Activated effector memory CD4-positive, alpha-beta T cell treated with anti-CD3 and anti-CD28 coated beads, Interleukin-2, amount 50 U/mL, for 16 hours (primary cell): ENCODE results near the gene CHRNA4.

Source experiments
- DNase-seq: peaks from one replicate; pipeline ENCODE4 v3.0.0-alpha.2; 2020

The CHRNA4 gene

DNA sequence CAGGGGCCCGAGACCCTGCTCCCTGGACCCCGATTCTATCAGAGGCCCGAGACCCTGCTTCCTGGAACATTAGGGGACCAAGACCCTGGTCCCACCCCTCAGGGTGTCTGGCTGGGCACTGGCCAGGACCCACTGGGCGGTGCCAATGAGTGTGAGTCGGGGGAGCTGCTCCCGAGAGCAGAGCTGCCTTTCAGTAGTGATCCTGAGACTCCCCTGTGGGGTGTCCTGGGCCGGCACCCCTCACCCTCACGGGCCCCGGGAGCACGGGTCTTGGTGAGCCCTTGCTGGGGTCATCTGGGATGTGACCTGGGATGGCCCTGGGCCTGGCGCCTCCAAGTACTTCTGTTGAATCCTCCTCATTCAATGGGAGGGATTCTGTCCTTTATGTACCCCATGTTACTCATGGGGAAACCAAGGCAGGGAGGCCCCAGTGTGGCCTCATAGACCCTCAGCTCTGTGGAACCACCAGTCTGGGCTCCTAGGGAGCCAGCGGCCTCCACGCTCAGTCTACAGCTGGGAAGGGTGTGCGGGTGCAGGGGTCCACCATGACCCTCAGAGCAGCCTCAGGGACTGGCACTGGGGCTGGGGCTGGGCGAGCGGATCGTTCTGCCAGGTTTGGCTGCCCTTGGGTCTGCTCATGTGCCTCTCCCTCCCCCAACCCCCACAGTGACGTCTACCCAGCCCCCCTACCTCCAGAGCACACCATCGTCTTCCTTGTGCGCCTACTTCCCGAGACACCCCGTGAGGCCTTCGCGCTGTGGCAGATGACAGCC, 42.6 kb downstream of the CHRNA4 start:
- peak; percentile 47 for DNase-seq

- DNase-seq = peak; percentile 49
These were observed 43.4 kb downstream of the CHRNA4 start for GRCh38 chr20:63317601-63318291.

- DNase-seq = peak; percentile 38
These were observed 44.1 kb downstream of the CHRNA4 start for GRCh38 chr20:63317061-63317460.

DNA sequence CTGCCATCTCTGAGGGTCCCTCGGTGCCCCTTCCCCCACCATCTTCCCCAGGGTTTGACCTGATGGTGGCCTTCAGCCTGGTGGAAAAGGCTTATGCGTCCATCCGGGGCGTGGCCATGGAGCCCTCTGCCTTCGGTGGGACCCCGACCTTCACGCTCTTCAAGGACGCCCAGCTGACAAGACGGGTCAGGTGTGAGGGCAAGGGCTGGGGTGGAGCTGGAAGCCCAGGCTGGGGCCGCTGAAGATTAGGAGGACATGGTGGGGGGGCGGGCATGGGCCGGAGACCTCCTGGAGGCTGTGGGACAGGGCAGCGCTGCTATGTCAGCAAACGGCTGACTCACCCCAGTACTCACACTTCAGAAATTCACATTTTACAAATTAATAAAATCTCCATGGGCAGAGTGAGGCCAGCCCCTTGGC, 44.6 kb downstream of the CHRNA4 start:
- DNase-seq = peak; percentile 39

- peak; percentile 58 for DNase-seq
These were observed 45.2 kb downstream of the CHRNA4 start for GRCh38 chr20:63315731-63316491.

- no peak for DNase-seq
These were observed 45.9 kb downstream of the CHRNA4 start for GRCh38 chr20:63315240-63315689.

GRCh38 chr20:63314566-63315239, 46.4 kb downstream of the CHRNA4 start:
- DNase-seq = no peak

DNA sequence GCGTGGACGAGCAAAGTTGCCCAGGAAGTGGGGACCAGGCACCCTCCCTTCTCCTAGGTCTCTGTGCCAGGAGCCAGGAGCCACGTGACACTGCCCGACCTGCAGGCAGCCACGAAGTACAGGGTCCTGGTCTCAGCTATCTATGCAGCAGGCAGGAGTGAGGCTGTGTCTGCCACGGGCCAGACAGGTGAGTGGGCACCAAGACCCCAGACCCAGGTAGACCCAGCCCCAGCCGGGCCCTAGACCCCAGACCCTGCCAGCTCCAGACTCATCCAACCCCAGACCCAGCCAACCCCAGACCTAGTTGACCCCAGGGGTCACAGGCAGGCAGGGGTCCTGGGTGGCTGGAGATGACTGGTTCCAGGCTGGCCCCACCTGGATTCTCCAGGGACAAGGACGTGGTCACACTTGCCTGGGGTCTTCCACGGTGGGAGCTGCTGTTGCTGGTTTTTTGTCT, 47.1 kb downstream of the CHRNA4 start:
- no peak for DNase-seq

DNA sequence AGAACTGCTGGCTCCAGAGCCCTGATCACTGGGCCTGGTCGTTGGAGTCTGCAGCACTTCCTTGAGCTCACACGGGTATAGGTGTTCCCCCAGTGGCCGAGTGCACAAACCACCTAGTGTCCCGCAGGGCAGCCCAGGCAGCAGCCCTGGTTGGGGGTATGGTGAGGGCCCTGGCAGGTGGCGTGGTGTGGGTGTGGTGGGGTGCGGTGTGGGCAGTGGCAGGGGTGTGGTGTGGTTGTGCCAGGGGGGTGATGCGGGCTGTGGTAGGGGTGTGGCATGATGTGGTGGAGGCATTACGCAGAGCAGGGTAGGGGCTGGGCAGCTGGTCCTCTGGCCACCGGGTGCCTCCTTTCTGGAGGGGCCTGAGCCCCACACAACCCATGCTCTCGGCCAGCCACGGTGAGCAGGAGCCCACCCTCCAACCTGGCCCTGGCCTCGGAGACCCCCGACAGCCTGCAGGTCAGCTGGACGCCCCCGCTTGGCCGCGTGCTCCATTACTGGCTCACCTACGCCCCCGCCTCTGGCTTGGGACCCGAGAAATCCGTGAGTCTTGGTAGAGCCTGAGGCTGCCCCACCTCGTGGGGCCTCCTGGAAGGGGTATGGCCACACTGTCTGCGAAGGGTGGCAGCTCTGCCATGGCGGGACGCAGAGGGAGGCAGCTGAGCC, 47.7 kb downstream of the CHRNA4 start:
- no peak for DNase-seq

DNA sequence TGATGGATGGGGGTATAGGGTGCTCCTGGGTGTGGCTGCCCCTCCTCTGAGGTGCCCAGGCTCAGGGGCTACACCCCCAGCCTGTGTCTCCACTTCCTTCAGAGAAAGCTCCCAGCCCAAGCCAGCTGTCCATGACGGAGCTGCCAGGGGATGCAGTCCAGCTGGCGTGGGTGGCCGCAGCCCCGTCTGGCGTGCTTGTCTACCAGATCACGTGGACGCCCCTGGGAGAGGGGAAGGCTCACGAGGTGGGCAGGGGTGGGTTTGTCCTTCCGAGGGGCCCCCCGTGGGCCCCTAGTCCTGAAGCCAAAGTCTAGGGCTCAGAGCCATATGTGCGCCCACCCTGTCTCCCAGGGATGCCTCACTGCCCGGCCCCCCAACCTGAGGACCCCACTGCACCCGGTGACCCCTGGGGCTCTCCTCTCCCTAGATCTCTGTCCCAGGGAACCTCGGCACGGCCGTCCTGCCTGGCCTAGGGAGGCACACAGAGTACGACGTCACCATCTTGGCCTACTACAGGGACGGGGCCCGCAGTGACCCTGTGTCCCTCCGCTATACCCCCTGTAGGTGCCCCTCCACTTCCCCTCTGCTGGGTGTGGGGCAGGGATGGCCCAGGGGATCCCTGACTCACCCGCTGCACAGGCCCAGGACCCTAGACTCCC, 48.3 kb downstream of the CHRNA4 start:
- no peak for DNase-seq

- DNase-seq = no peak
These were observed 48.9 kb downstream of the CHRNA4 start for GRCh38 chr20:63312273-63312672.

DNA sequence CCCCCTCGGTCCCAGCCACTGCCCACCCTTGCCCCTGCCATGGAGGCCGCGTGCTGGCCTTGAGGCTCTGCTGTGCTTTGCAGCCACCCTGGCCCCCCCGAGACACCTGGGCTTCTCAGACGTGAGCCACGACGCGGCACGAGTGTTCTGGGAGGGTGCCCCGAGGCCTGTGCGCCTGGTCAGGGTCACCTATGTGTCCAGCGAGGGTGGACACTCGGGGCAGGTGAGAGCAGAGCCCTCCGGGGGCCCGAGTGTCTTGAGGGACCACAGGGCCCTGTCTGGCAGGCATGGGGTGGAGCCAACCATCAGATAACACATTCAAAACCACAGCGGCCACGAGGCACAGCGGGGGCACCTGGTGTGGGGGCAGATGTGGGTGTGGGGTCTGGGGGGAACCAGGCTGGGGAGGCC, 49.3 kb downstream of the CHRNA4 start:
- DNase-seq = no peak

- DNase-seq = no peak
These were observed 49.8 kb downstream of the CHRNA4 start for GRCh38 chr20:63311186-63311832.

GRCh38 chr20:63310265-63310991, 50.7 kb downstream of the CHRNA4 start:
- no peak for DNase-seq

GRCh38 chr20:63309261-63310071, 51.7 kb downstream of the CHRNA4 start:
- peak; percentile 72 for DNase-seq

DNA sequence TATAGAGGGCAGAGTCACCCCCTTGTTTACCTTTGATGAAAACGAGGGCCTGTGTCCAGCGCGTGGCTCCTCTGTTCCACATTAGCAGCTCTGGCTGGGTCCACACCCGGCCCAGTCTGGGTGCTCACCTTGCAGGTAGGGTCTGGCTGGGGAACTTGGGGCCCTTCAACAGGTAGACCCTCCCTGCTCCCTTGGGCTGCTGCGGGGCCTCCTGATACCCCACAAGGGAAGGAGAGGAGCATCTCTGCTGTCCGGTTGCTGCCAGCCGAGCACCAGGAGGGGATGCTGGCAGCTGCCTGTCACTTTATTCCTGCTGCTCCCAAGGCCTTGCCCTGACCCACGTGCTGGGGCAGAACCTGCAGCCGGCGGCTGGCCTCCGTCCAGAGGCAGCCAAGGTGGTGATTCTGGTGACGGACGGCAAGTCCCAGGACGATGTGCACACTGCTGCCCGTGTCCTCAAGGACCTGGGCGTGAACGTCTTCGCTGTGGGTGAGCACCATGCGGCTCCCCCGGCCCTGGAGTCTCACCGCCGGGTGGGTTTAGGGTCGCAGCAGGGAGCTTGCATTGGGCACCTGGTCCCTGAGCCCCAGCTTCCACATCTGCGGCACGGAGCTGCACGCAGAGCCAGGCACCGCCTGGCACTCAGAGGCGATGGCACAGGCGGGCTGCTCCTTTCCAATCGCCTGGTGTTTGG, 52.8 kb downstream of the CHRNA4 start:
- no peak for DNase-seq

DNA sequence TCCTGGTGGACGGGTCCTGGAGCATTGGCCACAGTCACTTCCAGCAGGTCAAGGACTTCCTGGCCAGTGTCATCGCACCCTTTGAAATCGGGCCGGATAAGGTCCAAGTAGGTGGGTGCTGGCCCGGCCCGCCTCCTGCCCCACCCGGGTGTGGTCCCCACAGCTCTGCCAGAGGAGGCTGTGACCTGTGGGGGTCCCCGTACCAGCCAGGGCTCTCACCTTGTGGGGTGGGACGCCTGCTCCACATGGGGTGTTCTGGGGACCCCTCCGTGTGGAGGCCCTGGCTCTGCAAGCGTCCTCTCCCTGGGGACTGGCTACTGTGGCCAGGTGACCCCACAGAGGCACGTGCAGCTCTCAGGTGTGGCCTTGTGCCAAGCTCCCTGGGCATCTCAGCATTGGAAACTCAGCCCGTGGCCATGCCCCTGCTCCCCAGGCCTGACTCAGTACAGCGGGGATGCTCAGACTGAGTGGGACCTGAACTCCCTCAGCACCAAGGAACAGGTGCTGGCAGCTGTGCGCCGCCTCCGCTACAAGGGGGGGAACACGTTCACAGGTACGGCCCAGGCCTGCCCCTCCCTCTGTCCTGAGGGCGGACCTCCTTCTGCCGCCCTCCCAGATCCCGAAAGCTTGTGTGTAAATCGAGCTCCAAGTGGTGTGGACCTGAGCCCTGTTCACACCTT, 53.5 kb downstream of the CHRNA4 start:
- DNase-seq = no peak
